HG03575 (cell line): ENCODE results near the gene OVOL1.

ENCODE experiments used
- ATAC-seq: cut with Tn5 transposase; IDR thresholded peaks from one replicate; pipeline ENCODE4 v1.9.1; 2021; ENCODE audit not compliant: unreplicated experiment, insufficient number of reproducible peaks, low FRiP score; ENCODE audit errors: extremely low read depth

Gene OVOL1

GRCh38 chr11:65842144-65842543 is 55.3 kb downstream of the OVOL1 start:
- no peak for ATAC-seq

GRCh38 chr11:65843811-65844210 is 56.9 kb downstream of the OVOL1 start:
- ATAC-seq, result no peak

GRCh38 chr11:65844231-65844872 is 57.5 kb downstream of the OVOL1 start:
- ATAC-seq, result no peak
